HS-5 (cell line): ENCODE measurements around the gene RAB20.
"Not testable (repeated sequence)": the region's sequence is repeated elsewhere in the genome, so short reads cannot be mapped to it uniquely, and the experiment has no call there.

ENCODE experiments used
- DNase-seq: peaks from one replicate; pipeline ENCODE4 v3.0.0-alpha.2; 2012; ENCODE audit warnings: low read depth

RAB20 gene

DNA sequence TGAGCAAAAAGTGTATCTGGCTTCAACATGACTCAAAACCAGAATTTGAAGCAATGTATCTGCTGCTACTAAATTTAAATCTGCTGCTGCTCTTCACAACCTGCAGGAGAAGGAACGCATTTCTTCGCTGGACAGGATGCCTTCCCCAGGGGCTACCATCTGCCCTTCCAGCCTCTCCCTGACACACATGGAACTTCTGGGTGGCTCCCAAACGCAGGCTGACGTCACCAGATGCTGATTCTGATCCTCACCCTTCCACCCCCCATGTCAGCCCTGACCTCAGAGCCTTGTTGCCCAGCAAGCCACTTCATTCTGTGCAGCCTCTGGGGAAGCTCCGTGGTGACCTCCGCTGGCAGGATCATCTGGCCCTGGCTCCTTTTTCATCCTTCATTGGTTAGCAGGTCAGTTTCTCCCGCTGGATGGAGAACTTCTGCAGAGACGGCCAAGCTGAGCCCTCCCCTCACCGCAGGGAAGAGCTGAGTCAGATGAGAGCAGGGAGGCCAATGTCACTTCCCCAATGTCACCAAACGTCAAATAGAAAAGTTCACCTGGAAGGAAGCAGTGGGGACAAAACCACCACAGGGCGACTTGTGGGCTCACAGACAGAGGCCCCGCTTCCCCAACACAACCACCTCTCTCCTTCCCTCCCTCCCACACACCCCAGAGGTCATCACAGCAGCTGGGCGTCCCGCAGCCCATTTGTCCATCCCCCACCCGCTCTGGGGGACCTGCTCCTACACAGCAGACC lies 14.0 kb upstream of the RAB20 start:
- DNase-seq = no peak

DNA sequence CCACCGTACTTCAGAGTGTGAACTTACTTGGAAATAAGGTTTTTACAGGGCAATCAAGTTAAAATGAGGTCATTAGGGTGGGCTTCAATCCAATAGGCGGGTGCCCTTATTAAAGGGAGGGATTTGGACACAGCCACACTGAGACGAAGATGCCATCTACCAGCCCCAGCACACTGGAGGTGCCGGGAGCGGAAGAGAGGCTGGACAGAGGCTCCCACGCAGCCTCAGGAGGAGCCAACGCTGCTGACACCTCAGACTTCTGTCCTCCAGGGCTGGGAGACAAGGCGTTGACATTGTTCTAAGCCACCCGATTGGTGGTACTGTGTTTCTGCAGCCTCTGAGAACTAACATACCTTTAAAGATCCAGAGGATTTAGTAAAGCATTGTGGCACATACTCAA lies 12.6 kb upstream of the RAB20 start:
- no peak for DNase-seq

DNA sequence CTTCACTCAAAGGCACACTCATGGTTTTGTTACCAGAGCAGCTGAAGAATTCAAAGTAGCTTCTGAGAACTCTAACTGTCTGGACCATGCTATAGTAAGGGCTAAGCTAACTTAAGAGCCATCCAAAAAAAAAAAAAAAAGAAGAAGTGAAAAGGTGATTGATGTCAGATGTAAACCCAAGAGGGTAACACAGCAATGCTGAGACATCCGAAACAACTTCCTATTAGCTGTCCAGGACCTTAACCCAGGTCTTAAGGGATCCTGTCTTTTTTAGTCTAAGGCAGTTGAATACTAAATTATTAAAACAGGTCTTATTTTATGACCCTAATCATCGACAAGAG lies 11.2 kb upstream of the RAB20 start:
- no peak for DNase-seq

DNA sequence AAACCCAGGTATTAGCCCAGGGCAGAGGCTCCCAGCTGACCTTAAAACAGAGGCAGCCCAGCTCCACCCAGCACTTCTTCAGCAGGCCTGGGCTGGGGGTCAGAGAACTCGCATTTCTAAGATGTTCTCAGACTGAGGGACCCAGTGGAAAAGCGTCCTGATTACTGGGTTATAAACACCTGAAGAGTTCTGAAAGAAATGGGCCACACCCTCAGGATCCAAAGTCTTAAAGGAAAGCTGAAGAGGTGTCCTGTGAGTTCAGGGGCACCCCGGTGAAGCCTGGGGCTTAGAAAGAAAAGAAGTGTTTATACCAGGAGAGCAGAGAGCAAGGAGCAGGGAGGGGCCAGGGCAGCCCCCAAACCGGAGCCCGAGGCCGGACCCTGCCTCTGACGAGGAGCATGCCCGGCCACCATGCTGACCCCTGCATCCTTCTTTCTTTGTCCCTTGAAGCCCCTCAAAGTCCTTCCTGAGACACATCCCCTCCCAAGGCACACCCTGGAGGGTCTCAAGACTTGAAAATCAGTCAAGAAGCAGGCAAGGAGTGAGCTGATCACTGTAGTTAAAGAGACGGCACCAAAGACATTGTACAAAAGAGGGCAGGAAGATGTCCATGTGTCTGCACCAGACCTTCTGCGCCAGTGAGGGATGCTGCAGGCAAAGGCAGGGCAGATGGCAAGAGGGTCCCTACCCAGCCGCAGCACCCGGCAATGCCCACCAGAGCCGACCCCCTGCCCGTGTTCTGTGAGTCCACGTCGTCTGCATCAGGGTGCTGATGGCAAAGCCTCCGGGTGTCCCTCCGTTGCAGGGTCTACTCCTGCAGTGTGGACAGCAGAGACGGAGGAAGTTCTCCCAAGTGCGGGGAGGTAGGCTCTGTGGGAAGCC lies 10.6 kb upstream of the RAB20 start:
- DNase-seq = no peak

- DNase-seq = no peak
Observed at GRCh38 chr13:110570886-110571285, 9.4 kb upstream of the RAB20 start.

- DNase-seq = not testable (repeated sequence)
Observed at GRCh38 chr13:110569962-110570361, 8.4 kb upstream of the RAB20 start.

GRCh38 chr13:110568612-110569011 lies 7.1 kb upstream of the RAB20 start:
- DNase-seq = no peak

GRCh38 chr13:110566171-110566570 lies 4.6 kb upstream of the RAB20 start:
- DNase-seq = no peak

DNA sequence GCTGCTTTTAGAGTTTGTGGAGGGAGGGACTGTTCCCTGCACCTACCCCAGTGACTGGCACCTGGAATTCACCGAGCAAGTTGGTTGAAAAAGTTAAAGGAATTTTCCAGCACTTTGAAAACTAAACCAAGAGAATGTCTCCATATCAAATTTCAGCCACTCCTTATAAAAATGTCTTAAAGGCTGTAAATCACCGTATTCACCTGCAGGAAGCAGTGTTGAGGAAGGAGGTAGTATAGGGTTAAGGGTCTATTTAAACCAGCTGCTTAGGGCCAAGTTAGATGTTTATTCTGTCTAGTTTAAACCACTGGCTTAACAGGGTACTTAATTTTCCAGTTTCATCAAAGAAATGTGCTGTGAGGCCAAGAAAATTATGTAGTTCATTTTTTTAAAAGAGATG lies 3.8 kb upstream of the RAB20 start:
- no peak for DNase-seq

DNA sequence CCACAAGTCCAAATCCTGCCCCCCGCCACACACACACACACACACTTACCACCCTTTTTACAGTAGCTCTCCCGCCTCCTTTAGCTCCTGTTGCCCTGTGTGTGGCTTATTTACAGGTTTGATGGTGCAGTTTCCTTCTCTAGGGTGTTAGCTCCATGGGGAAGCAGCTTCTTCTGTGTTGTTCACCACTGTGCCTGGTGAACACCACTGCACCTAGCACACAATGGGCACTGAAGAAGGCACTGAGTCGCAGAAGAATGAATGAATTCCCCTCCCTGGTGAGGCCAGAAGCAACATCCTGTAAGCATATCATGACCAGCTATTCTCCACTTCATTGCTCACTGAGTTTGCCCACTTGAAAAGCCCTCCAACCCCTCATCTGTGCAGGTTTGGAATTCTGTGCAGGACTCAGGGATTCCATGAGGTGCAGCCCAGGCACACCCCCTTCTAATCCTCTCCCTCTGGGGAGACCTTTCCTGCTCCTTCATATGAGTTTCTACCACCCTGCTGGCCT lies 3.0 kb upstream of the RAB20 start:
- no peak for DNase-seq

DNA sequence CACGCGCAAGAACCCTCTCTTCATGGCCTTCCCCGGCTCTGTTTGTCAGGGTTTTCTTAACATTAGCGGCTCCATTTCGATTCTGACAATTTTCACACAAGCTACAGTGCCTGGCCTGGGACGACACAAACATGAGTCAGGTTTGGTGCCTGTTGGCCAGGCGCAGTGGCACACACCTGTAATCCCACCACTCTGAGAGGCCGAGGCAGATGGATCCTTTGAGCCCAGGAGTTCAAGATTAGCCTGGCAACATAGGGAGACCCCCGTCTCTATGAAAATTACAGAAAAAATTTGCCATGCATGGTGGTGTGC lies 1.9 kb upstream of the RAB20 start:
- DNase-seq = no peak

- DNase-seq = no peak
Observed at GRCh38 chr13:110562696-110563462, 1.4 kb upstream of the RAB20 start.

DNA sequence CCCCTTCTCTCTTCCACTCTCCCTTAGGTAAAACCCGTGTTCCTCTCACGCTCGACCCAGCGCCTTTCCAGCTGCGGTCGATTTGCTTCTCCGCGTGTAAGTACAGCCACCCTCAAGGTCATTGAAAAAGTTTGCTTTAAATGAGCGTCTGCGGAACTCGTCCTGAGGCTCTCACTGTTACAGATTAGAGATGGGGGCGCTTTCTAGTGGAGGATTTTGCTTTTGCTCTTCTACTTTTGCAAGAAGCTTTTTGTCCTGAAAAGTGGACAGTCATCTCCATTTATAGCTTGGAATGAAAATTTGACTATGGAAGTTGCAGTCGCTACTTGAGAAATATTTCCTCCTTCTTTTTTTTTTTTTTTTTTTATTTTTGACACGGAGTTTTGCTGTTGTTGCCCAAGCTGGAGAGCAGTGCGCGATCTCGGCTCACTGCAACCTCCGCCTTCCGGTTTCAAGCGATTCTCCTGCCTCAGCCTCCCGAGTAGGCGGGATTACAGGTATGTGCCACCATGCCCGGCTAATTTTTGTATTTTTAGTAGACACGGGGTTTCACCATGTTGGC lies 595 bp upstream of the RAB20 start:
- no peak for DNase-seq

- no peak for DNase-seq
Observed at GRCh38 chr13:110560601-110561343, 750 bp downstream of the RAB20 start.

GRCh38 chr13:110559986-110560385 lies 1.5 kb downstream of the RAB20 start:
- no peak for DNase-seq

GRCh38 chr13:110559429-110559943 lies 2.0 kb downstream of the RAB20 start:
- no peak for DNase-seq

DNA sequence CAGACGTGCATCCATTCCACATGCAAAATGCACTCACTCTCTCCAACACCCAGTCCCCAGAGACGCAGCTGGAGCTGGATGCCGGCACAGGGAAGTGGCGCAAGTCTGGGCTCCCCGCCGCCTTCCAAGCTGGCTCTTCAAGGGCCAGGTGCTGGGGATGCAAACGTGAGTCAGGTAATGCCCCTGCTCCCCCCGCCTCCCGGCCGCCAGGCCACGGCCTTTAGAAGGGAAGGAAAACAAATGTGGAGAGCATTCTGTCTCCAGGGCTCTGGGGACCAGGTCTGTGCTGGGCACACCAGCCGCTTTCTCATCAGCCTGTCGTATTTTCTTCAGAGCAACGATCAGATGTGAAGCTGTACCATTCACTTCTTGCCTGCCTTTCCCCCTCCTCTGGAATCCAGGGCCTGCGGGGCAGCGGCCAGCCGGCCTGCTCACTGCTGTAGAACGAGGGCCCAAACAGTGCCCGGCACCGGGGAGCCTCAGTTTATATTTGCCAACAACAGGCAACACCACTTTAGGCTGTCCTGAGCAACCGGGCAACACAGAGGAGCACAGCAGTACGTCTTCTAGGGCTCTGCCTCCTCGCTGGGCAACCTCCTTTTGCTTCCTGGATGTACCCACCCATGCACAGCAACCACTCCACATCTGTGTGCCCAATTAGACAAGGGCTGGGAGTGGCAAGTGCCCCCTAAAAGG lies 3.8 kb downstream of the RAB20 start:
- no peak for DNase-seq

- no peak for DNase-seq
Observed at GRCh38 chr13:110557082-110557481, 4.4 kb downstream of the RAB20 start.

DNA sequence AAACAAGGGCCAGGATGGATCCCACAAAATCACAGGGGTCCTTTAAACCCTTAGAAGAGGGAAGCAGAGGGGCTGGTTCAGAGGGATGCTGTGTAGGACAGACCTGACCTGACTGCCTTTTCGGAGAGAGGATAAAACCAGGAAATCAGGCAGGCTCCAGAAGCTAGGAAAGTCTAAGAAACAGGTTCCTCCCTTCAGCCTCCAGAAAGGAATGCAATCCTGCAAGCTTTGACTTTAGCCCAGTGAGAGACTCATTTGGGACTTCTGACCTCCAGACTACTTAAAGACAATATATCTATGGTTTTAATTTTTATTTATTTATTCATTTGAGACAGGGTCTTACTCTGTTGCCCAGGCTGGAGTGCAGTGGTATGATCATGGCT lies 5.3 kb downstream of the RAB20 start:
- no peak for DNase-seq

GRCh38 chr13:110555601-110556223 lies 5.8 kb downstream of the RAB20 start:
- DNase-seq = no peak
